ENCODE results near the gene TNFAIP2.
"Not testable (repeated sequence)": the region's sequence is repeated elsewhere in the genome, so short reads cannot be mapped to it uniquely, and the experiment has no call there.

The TNFAIP2 gene

DNA sequence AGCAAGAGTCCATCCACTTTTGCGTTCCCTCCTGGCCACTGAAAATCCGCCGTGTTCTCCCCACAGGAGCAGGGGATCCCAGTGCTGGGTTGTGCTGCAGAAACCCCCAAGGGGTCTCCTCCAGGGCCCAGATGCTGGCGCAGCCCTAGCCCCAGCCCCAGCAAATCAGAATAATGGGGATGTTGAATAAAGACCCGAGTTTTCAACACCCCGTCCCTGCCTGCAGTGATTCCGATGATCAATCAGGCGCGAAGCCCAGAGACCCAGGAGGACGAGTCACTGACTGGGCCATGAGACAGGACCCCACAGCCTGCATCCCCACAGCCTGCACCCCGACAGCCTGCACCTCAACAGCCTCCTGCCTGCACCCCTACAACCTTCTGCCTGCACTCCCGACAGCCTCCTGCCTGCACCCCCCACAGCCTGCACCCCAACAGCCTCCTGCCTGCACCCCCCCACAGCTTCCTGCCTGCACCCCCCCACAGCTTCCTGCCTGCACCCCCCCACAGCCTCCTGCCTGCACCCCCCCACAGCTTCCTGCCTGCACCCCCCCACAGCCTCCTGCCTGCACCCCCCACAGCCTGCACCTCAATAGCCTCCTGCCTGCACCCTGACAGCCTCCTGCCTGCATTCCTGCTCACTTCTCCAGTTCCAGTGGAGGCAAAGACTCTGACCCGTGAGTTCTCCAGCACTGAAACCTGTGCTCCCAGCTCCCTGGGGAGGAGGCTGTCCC lies 37.2 kb downstream of the TNFAIP2 start:
- no peak for ATAC-seq
- Mint-ChIP-seq H3K27ac (no peak overlapping the region), H3K4me1 (no peaks in the 10 kb centered on the region), H3K4me3 (no peak overlapping the region), H3K9me3 (no peaks in the 10 kb centered on the region), H3K36me3 (no peaks in the 10 kb centered on the region)
- DNase-seq (ENCODE audit: low spot score in 2 of 2) = no peak

DNA sequence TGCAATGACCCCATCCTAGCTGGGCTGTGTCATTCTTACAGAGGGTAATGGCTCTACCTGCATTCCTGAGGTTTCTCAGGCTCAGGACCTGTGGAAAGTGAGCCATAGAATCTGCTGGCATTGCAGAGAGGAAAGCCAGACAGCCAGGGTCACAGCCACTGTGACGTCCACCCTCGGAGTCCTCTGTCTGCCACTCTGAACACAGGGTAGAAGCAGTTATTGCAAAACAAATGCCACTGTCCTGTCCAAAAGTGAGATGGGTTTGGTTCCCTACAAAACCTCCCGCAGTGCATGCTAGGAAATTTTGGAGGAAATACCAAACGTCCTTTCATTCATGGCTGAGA lies 37.8 kb downstream of the TNFAIP2 start:
- Mint-ChIP-seq H3K36me3 (no peaks in the 10 kb centered on the region), H3K4me3 (no peak overlapping the region)

GRCh38 chr14:103163199-103163598 lies 39.9 kb downstream of the TNFAIP2 start:
- no peaks in the 10 kb centered on the region for H3K36me3 Mint-ChIP-seq
- no peak overlapping the region for H3K4me3 Mint-ChIP-seq
- ATAC-seq (no peak), DNase-seq (ENCODE audit: low spot score in 2 of 2) (no peak)
- H3K4me1 Mint-ChIP-seq = no peaks in the 10 kb centered on the region
- H3K27ac Mint-ChIP-seq = no peak overlapping the region
- H3K9me3 Mint-ChIP-seq = no peaks in the 10 kb centered on the region

More for the DNA sequence above, 37.8 kb downstream of the TNFAIP2 start:
- ATAC-seq = no peak
- H3K4me1 Mint-ChIP-seq = no peaks in the 10 kb centered on the region
- no peak overlapping the region for H3K27ac Mint-ChIP-seq
- DNase-seq (ENCODE audit: low spot score in 2 of 2) = no peak
- H3K9me3 Mint-ChIP-seq = no peaks in the 10 kb centered on the region

- Mint-ChIP-seq H3K36me3 (no peaks in the 10 kb centered on the region), H3K9me3 (no peaks in the 10 kb centered on the region), H3K4me3 (no peak overlapping the region), H3K27ac (no peak overlapping the region), H3K4me1 (no peaks in the 10 kb centered on the region)
- no peak for ATAC-seq
- no peak for DNase-seq (ENCODE audit: low spot score in 2 of 2)
Observed at GRCh38 chr14:103164006-103164405, 40.7 kb downstream of the TNFAIP2 start.

DNA sequence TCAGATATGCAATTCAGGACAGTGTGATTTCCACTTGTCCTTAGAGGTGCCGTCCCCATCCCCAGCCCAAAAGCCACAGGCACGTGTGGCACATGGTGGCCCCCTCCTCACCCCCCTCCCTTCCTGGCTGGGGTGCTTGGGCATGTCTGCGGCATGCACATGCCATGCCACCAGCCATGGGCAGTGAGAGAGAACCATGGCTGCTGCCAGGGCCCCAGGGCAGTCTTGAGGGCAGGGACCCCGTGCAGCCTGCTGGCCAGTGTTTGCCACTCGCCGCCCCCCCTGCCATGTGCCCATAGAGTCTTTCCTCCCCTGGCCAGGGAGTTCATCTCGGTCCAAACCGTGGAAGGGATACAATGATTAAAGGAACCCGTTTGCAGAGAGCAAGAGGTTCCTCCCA lies 41.5 kb downstream of the TNFAIP2 start:
- DNase-seq (ENCODE audit: low spot score in 2 of 2) = no peak
- Mint-ChIP-seq H3K9me3 (no peaks in the 10 kb centered on the region), H3K4me1 (no peaks in the 10 kb centered on the region), H3K4me3 (no peak overlapping the region), H3K36me3 (no peaks in the 10 kb centered on the region), H3K27ac (no peak overlapping the region)
- ATAC-seq = no peak

DNA sequence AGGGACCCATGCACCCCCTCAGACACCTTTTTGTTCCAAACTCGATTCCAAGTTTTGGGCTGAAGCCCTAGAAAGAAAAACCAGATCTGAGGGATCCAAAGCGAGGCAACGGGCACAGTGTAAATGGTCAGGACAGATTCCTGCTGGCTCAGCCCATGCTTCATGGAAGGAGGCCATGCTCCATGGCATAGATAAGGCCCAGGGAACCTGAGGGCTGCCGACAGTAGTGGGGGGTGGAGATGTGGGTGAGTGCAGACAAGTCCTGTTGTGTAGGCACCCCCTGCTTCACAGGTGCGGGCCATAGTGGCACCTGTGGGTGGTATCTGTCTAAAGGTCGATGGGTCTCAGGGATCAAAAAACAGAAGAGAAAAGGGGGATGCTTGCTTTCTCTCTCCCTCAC lies 42.1 kb downstream of the TNFAIP2 start:
- Mint-ChIP-seq H3K36me3 (no peaks in the 10 kb centered on the region), H3K4me1 (no peaks in the 10 kb centered on the region), H3K4me3 (no peak overlapping the region), H3K27ac (no peak overlapping the region), H3K9me3 (peaks cover 2% of the 10 kb centered on the region)
- ATAC-seq (no peak), DNase-seq (ENCODE audit: low spot score in 2 of 2) (no peak)

- peaks cover 5% of the 10 kb centered on the region for H3K9me3 Mint-ChIP-seq
- ATAC-seq = no peak
- H3K4me3 Mint-ChIP-seq = no peak overlapping the region
- no peak for DNase-seq (ENCODE audit: low spot score in 2 of 2)
- H3K36me3 Mint-ChIP-seq = no peaks in the 10 kb centered on the region
- H3K27ac Mint-ChIP-seq = no peak overlapping the region
- no peaks in the 10 kb centered on the region for H3K4me1 Mint-ChIP-seq
Observed at GRCh38 chr14:103169954-103170353, 46.7 kb downstream of the TNFAIP2 start.

DNA sequence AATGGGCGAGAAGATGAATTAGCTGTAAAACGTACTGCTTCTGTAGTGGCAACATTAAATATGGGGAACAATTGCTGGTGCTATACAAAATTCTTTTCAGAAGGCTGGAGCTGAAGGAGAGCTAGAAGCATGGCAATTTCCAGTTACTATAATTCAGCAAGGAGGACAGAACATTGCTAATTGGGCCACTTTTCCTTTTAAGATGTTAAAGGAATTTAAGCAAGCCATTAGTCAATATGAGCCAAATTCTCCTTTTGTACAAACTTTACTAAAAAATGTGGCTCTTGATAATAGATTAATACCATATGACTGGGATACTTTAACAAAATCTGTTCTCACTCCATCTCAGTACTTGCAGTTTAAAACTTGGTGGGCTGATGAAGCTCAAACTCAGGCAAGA lies 47.9 kb downstream of the TNFAIP2 start:
- not testable (repeated sequence) for DNase-seq (ENCODE audit: low spot score in 2 of 2); H3K27ac Mint-ChIP-seq; H3K4me1 Mint-ChIP-seq; H3K9me3 Mint-ChIP-seq; ATAC-seq; H3K36me3 Mint-ChIP-seq; H3K4me3 Mint-ChIP-seq

DNA sequence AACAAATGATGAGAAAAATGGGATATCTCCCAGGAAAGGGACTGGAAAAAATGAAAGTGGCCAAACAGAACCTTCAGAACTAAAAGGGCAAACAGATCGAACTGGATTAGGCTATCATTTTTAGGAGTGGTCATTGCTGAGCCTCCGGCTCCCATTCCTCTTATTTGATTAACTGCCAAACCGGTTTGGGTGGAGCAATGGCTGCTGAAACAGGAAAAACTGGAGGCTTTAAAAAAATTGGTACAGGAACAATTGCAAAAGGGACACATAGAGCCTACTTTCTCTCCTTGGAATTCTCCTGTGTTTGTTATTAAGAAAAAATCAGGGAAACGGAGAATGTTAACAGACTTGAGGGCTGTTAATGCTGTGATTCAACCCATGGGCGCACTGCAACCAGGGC lies 49.7 kb downstream of the TNFAIP2 start:
- DNase-seq (ENCODE audit: low spot score in 2 of 2) (no peak), ATAC-seq (no peak)
- H3K4me1 Mint-ChIP-seq = no peaks in the 10 kb centered on the region
- no peak overlapping the region for H3K4me3 Mint-ChIP-seq
- no peak overlapping the region for H3K27ac Mint-ChIP-seq
- H3K9me3 Mint-ChIP-seq = peaks cover 5% of the 10 kb centered on the region
- no peaks in the 10 kb centered on the region for H3K36me3 Mint-ChIP-seq

DNA sequence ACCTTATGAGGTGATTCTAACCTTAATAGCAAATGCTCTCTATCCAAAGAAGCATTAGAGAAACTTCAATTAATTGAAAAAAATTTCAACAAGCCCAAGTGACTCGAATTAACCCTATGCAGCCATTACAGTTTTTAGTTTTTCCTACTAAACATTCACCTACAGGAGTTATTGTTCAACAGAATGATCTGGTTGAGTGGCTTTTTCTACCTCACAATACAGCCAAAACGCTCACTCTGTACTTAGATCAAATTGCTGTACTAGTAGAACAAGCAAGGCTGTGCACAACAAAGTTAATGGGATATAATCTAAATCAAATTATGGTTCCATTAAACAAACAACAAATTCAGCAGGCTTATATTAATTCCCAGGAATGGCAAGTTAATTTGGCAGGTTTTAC lies 50.6 kb downstream of the TNFAIP2 start:
- not testable (repeated sequence) for ATAC-seq; H3K4me3 Mint-ChIP-seq; DNase-seq (ENCODE audit: low spot score in 2 of 2); H3K36me3 Mint-ChIP-seq; H3K27ac Mint-ChIP-seq; H3K4me1 Mint-ChIP-seq; H3K9me3 Mint-ChIP-seq

GRCh38 chr14:103176176-103176575 lies 52.9 kb downstream of the TNFAIP2 start:
- H3K36me3 Mint-ChIP-seq; ATAC-seq; H3K4me1 Mint-ChIP-seq; DNase-seq (ENCODE audit: low spot score in 2 of 2); H3K4me3 Mint-ChIP-seq; H3K9me3 Mint-ChIP-seq; H3K27ac Mint-ChIP-seq: not testable (repeated sequence)

DNA sequence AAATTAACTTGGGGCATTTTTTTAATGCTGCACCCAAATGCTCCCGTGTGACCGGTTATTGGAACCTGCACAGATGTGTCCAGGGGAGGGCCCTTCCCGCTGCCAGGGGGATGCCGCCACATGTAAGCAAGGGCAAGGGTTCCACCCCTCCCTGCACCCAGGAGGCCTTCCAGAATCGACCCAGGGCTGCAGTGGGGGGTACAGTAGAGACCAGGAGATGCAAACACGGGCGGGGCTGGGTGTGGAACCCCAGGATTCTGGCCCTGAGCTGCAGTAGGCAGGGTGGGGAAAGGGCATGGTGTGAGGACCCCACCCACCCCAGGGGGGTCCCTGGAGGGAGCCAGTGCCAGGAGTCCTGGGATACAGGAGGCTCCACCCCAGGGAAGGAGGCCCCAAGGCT lies 54.1 kb downstream of the TNFAIP2 start:
- ATAC-seq (no peak), DNase-seq (ENCODE audit: low spot score in 2 of 2) (no peak)
- Mint-ChIP-seq H3K36me3 (no peaks in the 10 kb centered on the region), H3K9me3 (no peaks in the 10 kb centered on the region), H3K4me3 (no peak overlapping the region), H3K4me1 (no peaks in the 10 kb centered on the region), H3K27ac (no peak overlapping the region)

GRCh38 chr14:103178521-103178920 lies 55.3 kb downstream of the TNFAIP2 start:
- ATAC-seq (no peak), DNase-seq (ENCODE audit: low spot score in 2 of 2) (no peak)
- H3K27ac Mint-ChIP-seq = no peak overlapping the region
- H3K4me3 Mint-ChIP-seq = no peak overlapping the region
- H3K9me3 Mint-ChIP-seq = no peaks in the 10 kb centered on the region
- H3K36me3 Mint-ChIP-seq = no peaks in the 10 kb centered on the region
- H3K4me1 Mint-ChIP-seq = no peaks in the 10 kb centered on the region

DNA sequence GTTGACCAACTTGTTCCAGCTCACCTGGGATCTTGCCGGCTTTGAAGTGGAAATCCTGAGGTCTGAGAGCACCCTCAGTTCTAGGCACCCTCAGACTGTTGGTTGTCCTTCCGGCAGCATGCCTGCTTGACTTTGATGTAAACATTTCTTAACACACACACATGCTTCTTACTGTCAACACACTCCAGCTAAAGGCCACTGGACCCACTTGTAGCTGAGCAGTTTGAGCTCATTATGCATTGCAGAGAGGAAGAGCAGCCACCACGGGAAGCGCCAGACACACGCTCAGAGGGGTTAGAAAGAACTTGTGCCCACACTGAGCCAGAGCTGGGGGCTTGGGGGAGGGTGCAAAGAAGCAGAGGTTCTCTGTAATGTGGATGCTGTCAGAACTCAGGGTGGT lies 55.8 kb downstream of the TNFAIP2 start:
- H3K4me3 Mint-ChIP-seq = no peak overlapping the region
- DNase-seq (ENCODE audit: low spot score in 2 of 2) = no peak
- no peak overlapping the region for H3K27ac Mint-ChIP-seq
- H3K4me1 Mint-ChIP-seq = no peaks in the 10 kb centered on the region
- no peaks in the 10 kb centered on the region for H3K36me3 Mint-ChIP-seq
- no peaks in the 10 kb centered on the region for H3K9me3 Mint-ChIP-seq
- no peak for ATAC-seq

DNA sequence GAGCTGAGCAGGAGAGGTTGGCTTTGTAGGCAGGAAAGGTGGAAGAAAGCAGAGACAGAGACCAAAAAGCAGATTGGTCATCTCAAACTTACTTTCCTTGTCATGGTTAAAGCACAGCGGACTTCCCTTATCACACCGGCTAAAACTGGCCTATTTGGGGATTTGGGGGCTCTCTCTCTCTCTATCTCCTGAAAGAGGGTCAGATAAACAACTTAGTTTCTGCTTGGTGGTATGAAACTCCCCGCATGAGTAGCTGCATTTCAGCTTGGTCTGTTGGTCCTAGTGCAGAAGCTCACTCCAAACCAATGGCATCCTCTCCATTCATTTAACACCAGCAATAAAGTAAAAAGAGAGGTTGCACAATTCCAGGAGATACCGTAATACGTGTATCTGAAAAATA lies 57.1 kb downstream of the TNFAIP2 start:
- Mint-ChIP-seq H3K36me3 (no peaks in the 10 kb centered on the region), H3K9me3 (no peaks in the 10 kb centered on the region), H3K27ac (no peak overlapping the region), H3K4me1 (no peaks in the 10 kb centered on the region), H3K4me3 (no peak overlapping the region)
- ATAC-seq (no peak), DNase-seq (ENCODE audit: low spot score in 2 of 2) (no peak)

DNA sequence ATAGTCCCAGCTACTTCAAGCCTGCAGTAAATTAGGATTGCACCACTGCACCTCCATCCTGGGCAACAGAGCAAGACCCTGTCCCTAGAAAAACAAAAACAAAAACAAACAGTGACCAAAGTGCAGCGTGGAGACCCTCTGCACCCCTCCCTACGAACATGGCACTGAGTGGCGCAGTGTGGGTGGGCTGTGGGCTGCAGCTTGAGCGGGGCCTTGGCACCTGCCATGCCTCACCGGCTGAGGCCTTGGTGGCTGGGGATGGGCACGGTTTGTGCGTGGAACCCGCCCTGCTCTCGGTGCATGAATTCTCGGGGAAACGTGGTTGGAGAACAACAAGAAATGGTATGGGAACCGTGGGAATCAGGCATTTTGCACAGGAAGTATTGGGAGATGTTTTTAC lies 60.8 kb downstream of the TNFAIP2 start:
- Mint-ChIP-seq H3K4me1 (peaks cover 6% of the 10 kb centered on the region), H3K4me3 (no peak overlapping the region), H3K36me3 (no peaks in the 10 kb centered on the region), H3K9me3 (no peaks in the 10 kb centered on the region), H3K27ac (no peak overlapping the region)
- DNase-seq (ENCODE audit: low spot score in 2 of 2) (no peak), ATAC-seq (no peak)

Measured in stimulated activated effector memory CD8-positive, alpha-beta T cell treated with anti-CD3 and anti-CD28 coated beads, Interleukin-12 subunit alpha, Interleukin-12 subunit beta, amount 100 ng/mL, for 72 hours (primary cell).